Midbrain (tissue), 1 donor: ENCODE measurements around the gene CCDC18.
"Not testable (repeated sequence)": the region's sequence is repeated elsewhere in the genome, so short reads cannot be mapped to it uniquely, and the experiment has no call there.

Source experiments
- DNase-seq: peaks from one replicate; lab custom pipeline; 2025; lab: John Stamatoyannopoulos, UW

CCDC18 gene

GRCh38 chr1:93177991-93178390 is 2.5 kb upstream of the CCDC18 start:
- no peak for DNase-seq

GRCh38 chr1:93178418-93178817 is 2.1 kb upstream of the CCDC18 start:
- DNase-seq: no peak

- peak; percentile 99 for DNase-seq
Observed at GRCh38 chr1:93179886-93180722, 420 bp upstream of the CCDC18 start, which contains the start of gene TMED5. Gene TMED5, minus strand, starts transcription at chr1:93180413. Its CDS starts 171 bp downstream, at chr1:93180242.

- no peak for DNase-seq
Observed at GRCh38 chr1:93186667-93187066, 6.1 kb downstream of the CCDC18 start.

GRCh38 chr1:93190432-93190831 is 9.9 kb downstream of the CCDC18 start:
- no peak for DNase-seq

GRCh38 chr1:93194231-93194990 is 13.9 kb downstream of the CCDC18 start:
- DNase-seq: no peak

DNA sequence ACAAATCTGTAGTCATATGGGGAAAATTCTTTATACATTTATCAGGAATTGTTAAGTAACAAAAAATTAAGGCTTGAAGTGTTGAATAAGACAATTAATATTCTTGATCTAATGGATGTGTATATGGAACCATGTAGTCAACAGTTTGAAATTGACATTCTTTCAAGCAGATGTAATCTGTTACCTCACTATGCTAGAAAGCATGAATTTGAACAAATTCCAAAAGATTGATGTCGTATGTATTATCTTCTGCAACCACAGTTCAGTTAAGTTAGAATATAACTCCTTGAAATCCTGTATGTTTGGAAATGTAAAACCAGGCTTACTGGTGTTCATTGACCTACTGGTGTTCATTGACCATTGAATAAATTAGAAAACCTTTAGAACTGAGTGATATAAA is 16.1 kb downstream of the CCDC18 start:
- no peak for DNase-seq

DNA sequence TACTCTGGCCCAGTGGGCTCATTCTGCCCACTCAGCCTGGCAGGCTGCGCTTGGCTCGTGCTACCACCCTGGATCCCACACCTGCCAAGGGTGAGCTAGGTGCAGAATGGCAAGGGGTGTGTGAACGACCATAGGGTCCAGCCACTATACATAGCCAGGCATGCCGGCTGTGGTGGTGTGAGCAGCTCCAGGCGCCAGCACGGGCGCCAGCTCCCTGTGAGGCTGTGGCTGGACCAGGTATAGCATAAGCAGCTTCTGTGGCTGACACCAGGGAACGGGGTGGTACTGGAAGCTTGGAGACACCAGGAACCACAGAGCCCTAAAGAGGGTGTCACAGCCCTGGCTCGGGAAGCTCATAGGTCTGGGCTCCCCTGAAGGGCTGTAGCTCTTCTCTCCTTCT is 18.6 kb downstream of the CCDC18 start:
- DNase-seq: no peak

GRCh38 chr1:93200086-93200620 is 19.6 kb downstream of the CCDC18 start:
- DNase-seq: no peak

DNA sequence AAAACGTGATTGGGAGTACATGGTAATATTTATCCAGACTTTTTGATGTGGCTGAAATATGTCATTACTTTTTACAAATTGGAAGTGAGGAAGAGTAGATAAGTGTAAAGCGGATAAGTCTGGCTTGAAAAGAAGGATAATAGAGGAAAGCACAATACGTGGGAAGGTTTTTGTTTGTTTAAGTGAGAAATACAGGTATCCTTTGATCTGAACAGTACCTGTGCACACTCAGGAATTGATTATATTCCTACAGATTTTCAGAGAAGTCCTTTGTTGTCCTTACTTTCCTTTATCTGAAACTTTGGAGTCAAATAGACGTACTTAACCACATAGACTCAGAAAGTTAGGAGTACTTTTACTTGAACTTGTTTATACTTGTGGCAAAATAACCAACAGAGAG is 20.2 kb downstream of the CCDC18 start:
- no peak for DNase-seq

GRCh38 chr1:93205892-93206566 is 25.5 kb downstream of the CCDC18 start:
- no peak for DNase-seq

GRCh38 chr1:93206567-93206954 is 26.0 kb downstream of the CCDC18 start:
- no peak for DNase-seq

GRCh38 chr1:93207211-93207610 is 26.7 kb downstream of the CCDC18 start:
- no peak for DNase-seq

- no peak for DNase-seq
Observed at GRCh38 chr1:93215322-93215721, 34.8 kb downstream of the CCDC18 start.

DNA sequence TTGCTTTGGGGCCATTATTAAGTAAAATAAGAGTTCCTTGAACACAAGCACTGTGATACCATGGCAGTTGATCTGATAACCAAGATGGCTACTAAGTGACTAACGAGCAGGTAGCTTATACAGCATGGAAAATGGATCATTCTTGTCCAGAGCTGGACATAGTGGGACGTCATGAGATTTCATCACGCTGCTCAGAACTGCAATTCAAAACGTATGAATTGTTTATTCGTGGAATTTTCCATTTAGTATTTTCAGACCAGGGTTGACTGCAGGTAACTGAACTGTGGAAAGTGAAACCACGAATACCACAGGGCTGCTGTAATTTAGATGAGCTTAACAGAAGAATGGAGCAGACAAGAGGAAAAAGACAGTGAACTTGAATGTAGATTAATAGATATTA is 38.9 kb downstream of the CCDC18 start:
- no peak for DNase-seq

- DNase-seq: not testable (repeated sequence)
Observed at GRCh38 chr1:93220716-93221115, 40.2 kb downstream of the CCDC18 start.

DNA sequence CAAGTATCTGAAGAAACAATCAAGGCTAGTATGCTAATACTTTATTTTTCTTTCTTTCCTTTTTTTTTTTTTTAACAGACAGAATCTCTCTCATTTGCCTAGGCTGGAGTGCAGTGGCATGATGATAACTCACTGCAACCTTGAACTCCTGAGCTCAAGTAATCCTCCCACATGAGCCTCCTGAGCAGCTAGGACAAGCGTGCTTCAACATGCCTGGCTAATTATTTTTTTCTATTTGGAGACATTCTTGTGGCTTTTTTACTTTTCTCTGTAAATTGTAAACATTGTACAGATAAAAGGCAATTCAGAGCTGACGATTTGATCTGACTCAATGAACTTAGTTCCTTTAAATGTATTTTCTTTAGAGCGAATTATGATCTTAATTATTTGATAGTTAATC is 41.4 kb downstream of the CCDC18 start:
- DNase-seq: no peak

- DNase-seq: no peak
Observed at GRCh38 chr1:93223023-93223675, 42.6 kb downstream of the CCDC18 start.

- DNase-seq: no peak
Observed at GRCh38 chr1:93235261-93235660, 54.7 kb downstream of the CCDC18 start.

DNA sequence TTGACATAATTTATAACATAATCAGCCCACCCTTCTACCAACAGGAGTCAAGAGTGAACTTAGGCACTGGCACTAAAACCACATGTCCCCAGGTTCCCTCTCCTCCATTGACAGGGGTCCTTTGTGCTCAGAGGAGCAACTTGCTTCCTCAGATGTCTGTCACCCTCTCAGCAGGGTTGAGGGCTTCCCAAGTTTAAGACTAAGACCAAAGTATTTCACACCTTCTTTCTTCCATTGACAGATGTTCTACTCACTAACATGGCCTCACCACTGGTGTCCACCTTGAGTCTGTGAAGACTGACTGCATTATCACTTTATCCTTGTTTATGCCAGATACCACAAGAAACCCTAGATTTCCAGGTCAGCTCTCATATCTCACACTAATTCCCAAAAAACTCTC is 56.5 kb downstream of the CCDC18 start:
- no peak for DNase-seq

DNA sequence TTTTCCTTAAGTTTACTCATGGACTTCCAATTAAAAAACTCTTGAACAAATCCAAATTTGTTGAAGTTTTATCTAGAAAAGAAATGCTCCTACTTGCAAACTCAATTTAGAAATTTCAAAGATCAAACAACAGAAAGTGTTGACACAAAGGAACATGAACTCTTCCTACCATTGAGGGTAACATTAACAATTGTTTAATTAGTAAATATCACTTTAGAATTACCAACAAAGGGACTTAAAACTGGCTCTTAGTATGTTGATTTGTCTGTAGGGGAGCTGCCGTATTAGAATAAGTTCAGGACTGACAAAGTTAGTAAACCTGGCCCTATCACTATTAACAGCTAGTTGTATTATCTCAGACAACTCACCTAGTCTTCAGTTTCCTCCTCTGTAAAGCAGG is 57.9 kb downstream of the CCDC18 start:
- DNase-seq: no peak

DNA sequence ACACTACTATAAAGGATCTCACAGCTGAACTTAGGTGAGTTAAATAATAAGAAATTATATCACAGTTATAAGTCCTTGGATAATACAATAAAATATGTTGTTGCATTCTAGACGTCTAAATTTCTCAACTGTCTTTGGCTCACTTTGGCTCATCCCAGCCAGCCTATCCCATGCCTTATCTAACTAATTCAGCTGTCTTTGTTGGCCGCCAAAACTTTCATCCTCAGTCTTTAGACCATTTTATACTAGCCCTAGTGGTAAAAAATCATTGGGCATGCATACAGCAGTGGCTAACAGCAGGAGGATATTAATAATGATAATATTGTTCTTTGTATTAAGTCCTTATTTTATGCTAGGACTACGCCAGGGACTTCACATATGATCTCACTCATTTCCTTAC is 59.3 kb downstream of the CCDC18 start:
- no peak for DNase-seq
